CD4-positive, alpha-beta T cell treated with Interleukin-15 for 4 hours (primary cell): Measurements from ENCODE around the gene CCR5AS.

Source experiments
- DNase-seq: peaks from one replicate; pipeline ENCODE4 v3.0.0-alpha.2; 2020; ENCODE audit warnings: low spot score

The CCR5AS gene

GRCh38 chr3:46378426-46378942 lies 28.4 kb downstream of the CCR5AS start:
- peak; percentile 64 for DNase-seq

GRCh38 chr3:46375814-46376213 lies 31.1 kb downstream of the CCR5AS start:
- DNase-seq: no peak

- no peak for DNase-seq
Measured at GRCh38 chr3:46375218-46375617, 31.6 kb downstream of the CCR5AS start.

- no peak for DNase-seq
Measured at GRCh38 chr3:46374755-46375154, 32.1 kb downstream of the CCR5AS start.

- peak; percentile 55 for DNase-seq
Measured at GRCh38 chr3:46372492-46373359, 34.1 kb downstream of the CCR5AS start.

- no peak for DNase-seq
Measured at GRCh38 chr3:46371519-46372340, 35.1 kb downstream of the CCR5AS start.

GRCh38 chr3:46370839-46371518 lies 35.9 kb downstream of the CCR5AS start, which contains the start of gene CCR5:
Gene CCR5, plus strand, starts transcription at chr3:46370946. Its CDS starts 1,957 bp downstream, at chr3:46372903.
- peak; percentile 75 for DNase-seq

- DNase-seq: no peak
Measured at GRCh38 chr3:46369675-46370132, 37.2 kb downstream of the CCR5AS start.

- no peak for DNase-seq
Measured at GRCh38 chr3:46369151-46369550, 37.7 kb downstream of the CCR5AS start.

- peak; percentile 85 for DNase-seq
Measured at GRCh38 chr3:46368569-46368968, 38.3 kb downstream of the CCR5AS start.

- DNase-seq: no peak
Measured at GRCh38 chr3:46367811-46368210, 39.1 kb downstream of the CCR5AS start.

- DNase-seq: no peak
Measured at GRCh38 chr3:46365737-46366524, 40.9 kb downstream of the CCR5AS start.

- DNase-seq: no peak
Measured at GRCh38 chr3:46365041-46365440, 41.8 kb downstream of the CCR5AS start.

GRCh38 chr3:46361408-46362283 lies 45.2 kb downstream of the CCR5AS start:
- no peak for DNase-seq

GRCh38 chr3:46360907-46361306 lies 46.0 kb downstream of the CCR5AS start:
- no peak for DNase-seq

- DNase-seq: peak; percentile 58
Measured at GRCh38 chr3:46359733-46360493, 47.0 kb downstream of the CCR5AS start.

GRCh38 chr3:46358466-46358865 lies 48.4 kb downstream of the CCR5AS start:
- DNase-seq: no peak

GRCh38 chr3:46356909-46357308 lies 50.0 kb downstream of the CCR5AS start:
- no peak for DNase-seq

- no peak for DNase-seq
Measured at GRCh38 chr3:46356276-46356675, 50.6 kb downstream of the CCR5AS start.
